Activated CD8-positive, alpha-beta T cell treated with anti-CD3 and anti-CD28 coated beads for 36 hours (primary cell): ENCODE measurements around the gene GALR1. TPM values are rescaled to one million over a fixed set of nuclear protein-coding genes. Genes with fewer than 3 reads are reported as not detected.
A peak's percentile ranks its signal among the peaks of the same experiment; 100 is the strongest.

Source experiments
- ATAC-seq: fragments of 200-7000 bp; cut with Tn5 transposase; one replicate; pipeline ENCODE4 v1.10.0; 2021; ENCODE audit warnings: mild to moderate bottlenecking, moderate library complexity
- CTCF ChIA-PET: fragments of 350-600 bp; sonication (Branson Sonifier 250); formaldehyde crosslinking; loops from one replicate; lab custom pipeline; 2021; ENCODE audit warnings: antibody characterized with exemption; lab: Charles Lee
- POLR2A ChIA-PET: fragments of 350-600 bp; sonication (Branson Sonifier 250); formaldehyde crosslinking; loops from one replicate; lab custom pipeline; 2021; ENCODE audit warnings: antibody characterized with exemption; lab: Charles Lee
- DNase-seq: peaks from one replicate; pipeline ENCODE4 v3.0.0-alpha.2; 2020
- H3K27ac Mint-ChIP-seq: one replicate; pipeline ENCODE4 v1.8.0; 2021; ENCODE audit warnings: mild to moderate bottlenecking, mixed read lengths
- H3K27me3 Mint-ChIP-seq: one replicate; pipeline ENCODE4 v1.8.0; 2021; ENCODE audit warnings: mixed read lengths
- H3K36me3 Mint-ChIP-seq: one replicate; pipeline ENCODE4 v1.8.0; 2021; ENCODE audit warnings: low read depth, mixed read lengths
- H3K4me1 Mint-ChIP-seq: one replicate; pipeline ENCODE4 v1.8.0; 2021; ENCODE audit warnings: low read depth, mixed read lengths
- H3K4me3 Mint-ChIP-seq: one replicate; pipeline ENCODE4 v1.8.0; 2021; ENCODE audit warnings: mild to moderate bottlenecking, moderate library complexity, mixed read lengths
- H3K9me3 Mint-ChIP-seq: one replicate; pipeline ENCODE4 v1.8.0; 2021; ENCODE audit warnings: mixed read lengths
- CTCF ChIP-seq: fragments of 200-600 bp; IDR thresholded peaks from one replicate; pipeline ENCODE4 v1.8.0; 2022; ENCODE audit warnings: antibody characterized with exemption, mild to moderate bottlenecking
- intact Hi-C: fragments of 100-400 bp; cut with micrococcal nuclease; formaldehyde crosslinking; loops from one replicate; pipeline ENCODE4 v1.10.0; 2022
- total RNA-seq, 2 experiments: library from RNA; stranded (reverse); gene quantifications; one replicate each; pipeline ENCODE4 v1.2.3, GENCODE V29; 2021

The GALR1 gene
- total RNA-seq, 2 experiments from 2014 or later, result not detected

GRCh38 chr18:77209587-77209986, 40.1 kb upstream of the GALR1 start:
- ChIA-PET CTCF (interaction anchor here (1.5 to 6.2 kb wide), 4 partner anchors 155 to 225 kb away, joined by 3 to 53 read pairs (median 16); no protein-coding TSS in a partner anchor), POLR2A (interaction anchor here (1.2 kb wide), 1 partner anchor 108 kb away, joined by 4 read pairs; no protein-coding TSS in a partner anchor)
- no peaks in the 10 kb centered on the region for H3K36me3 Mint-ChIP-seq
- no peaks in the 10 kb centered on the region for H3K9me3 Mint-ChIP-seq
- peak overlapping the region; percentile 96 for H3K27ac Mint-ChIP-seq
- intact Hi-C loops, result loop anchor here (2.0 kb wide), 1 partner anchor 147 kb away; no protein-coding TSS in a partner anchor
- H3K4me1 Mint-ChIP-seq, result peaks cover 40% of the 10 kb centered on the region
- H3K27me3 Mint-ChIP-seq, result no peaks in the 10 kb centered on the region
- no peak for ATAC-seq
- TF ChIP-seq CTCF, result no peak
- no peak for DNase-seq
- peak overlapping the region; percentile 84 for H3K4me3 Mint-ChIP-seq

- Mint-ChIP-seq H3K27me3 (no peaks in the 10 kb centered on the region), H3K9me3 (no peaks in the 10 kb centered on the region), H3K4me1 (peaks cover 40% of the 10 kb centered on the region), H3K4me3 (no peak overlapping the region), H3K36me3 (no peaks in the 10 kb centered on the region), H3K27ac (no peak overlapping the region)
- no peak for DNase-seq
- ChIA-PET CTCF (interaction anchor here (1.1 to 6.2 kb wide), 10 partner anchors 11 to 226 kb away, joined by 3 to 53 read pairs (median 5); no protein-coding TSS in a partner anchor), POLR2A (interaction anchor here (1.2 kb wide), 1 partner anchor 108 kb away, joined by 4 read pairs; no protein-coding TSS in a partner anchor)
- no peak for TF ChIP-seq CTCF
- ATAC-seq, result no peak
- intact Hi-C loops, result no loop called here
Measured at GRCh38 chr18:77210249-77210648, 39.4 kb upstream of the GALR1 start.

- POLR2A ChIA-PET, result interaction anchor here (1.0 kb wide), 1 partner anchor 15 kb away, joined by 3 read pairs; no protein-coding TSS in a partner anchor
- Mint-ChIP-seq H3K27ac (no peak overlapping the region), H3K36me3 (no peaks in the 10 kb centered on the region), H3K9me3 (no peaks in the 10 kb centered on the region), H3K4me1 (peaks cover 12% of the 10 kb centered on the region), H3K4me3 (no peak overlapping the region), H3K27me3 (no peaks in the 10 kb centered on the region)
- no peak for ATAC-seq
- CTCF ChIA-PET, result interaction anchor here (1.2 kb wide), 2 partner anchors 11 to 219 kb away, joined by 3 read pairs; no protein-coding TSS in a partner anchor
- no peak for DNase-seq
- TF ChIP-seq CTCF, result no peak
- intact Hi-C loops, result no loop called here
Measured at GRCh38 chr18:77218642-77219041, 31.0 kb upstream of the GALR1 start.

GRCh38 chr18:77220726-77221125, 28.9 kb upstream of the GALR1 start:
- TF ChIP-seq CTCF, result no peak
- DNase-seq (no peak), ATAC-seq (no peak)
- intact Hi-C loops, result no loop called here
- H3K36me3 Mint-ChIP-seq, result no peaks in the 10 kb centered on the region
- H3K27me3 Mint-ChIP-seq, result no peaks in the 10 kb centered on the region
- CTCF ChIA-PET, result interaction anchor here (1.4 kb wide), 1 partner anchor 9 kb away, joined by 4 read pairs; no protein-coding TSS in a partner anchor
- no peaks in the 10 kb centered on the region for H3K9me3 Mint-ChIP-seq
- H3K4me3 Mint-ChIP-seq, result no peak overlapping the region
- H3K4me1 Mint-ChIP-seq, result peaks cover 15% of the 10 kb centered on the region
- H3K27ac Mint-ChIP-seq, result no peak overlapping the region
- POLR2A ChIA-PET, result no interaction called here

- H3K27ac Mint-ChIP-seq, result no peak overlapping the region
- H3K9me3 Mint-ChIP-seq, result no peaks in the 10 kb centered on the region
- DNase-seq (no peak), ATAC-seq (no peak)
- H3K36me3 Mint-ChIP-seq, result no peaks in the 10 kb centered on the region
- H3K4me1 Mint-ChIP-seq, result peaks cover 15% of the 10 kb centered on the region
- no peak for TF ChIP-seq CTCF
- ChIA-PET POLR2A (interaction anchor here (0.9 kb wide), 1 partner anchor 93 kb away, joined by 3 read pairs; no protein-coding TSS in a partner anchor), CTCF (interaction anchor here (2.8 kb wide), 1 partner anchor 11 kb away, joined by 15 read pairs; no protein-coding TSS in a partner anchor)
- intact Hi-C loops, result no loop called here
- no peaks in the 10 kb centered on the region for H3K27me3 Mint-ChIP-seq
- H3K4me3 Mint-ChIP-seq, result no peak overlapping the region
Measured at GRCh38 chr18:77222464-77222863, 27.2 kb upstream of the GALR1 start.
